Adipocyte (in vitro differentiated cells): ENCODE data around the gene ACTN2.

Experiments used
- DNase-seq: peaks from one replicate; pipeline ENCODE4 v3.0.0-alpha.2; 2015; ENCODE audit warnings: low read depth
- H3K27me3 ChIP-seq: replicated peaks from 2 replicates; pipeline ENCODE4 v1.7.0; 2013; ENCODE audit warnings: mild to moderate bottlenecking, low read length, moderate library complexity; ENCODE audit not compliant: control insufficient read depth, insufficient read depth
- H3K36me3 ChIP-seq: 2 replicates; pipeline ENCODE4 v1.7.0; 2013; ENCODE audit warnings: low read length, mild to moderate bottlenecking, moderate library complexity; ENCODE audit not compliant: control insufficient read depth, insufficient read depth, severe bottlenecking
- H3K4me1 ChIP-seq: 2 replicates; pipeline ENCODE4 v1.7.0; 2013; ENCODE audit warnings: mild to moderate bottlenecking, low read length, moderate library complexity; ENCODE audit not compliant: control insufficient read depth, insufficient read depth
- H3K4me3 ChIP-seq: 2 replicates; pipeline ENCODE4 v1.7.0; 2013; ENCODE audit warnings: mild to moderate bottlenecking, low read length, moderate library complexity
- H3K9ac ChIP-seq: 2 replicates; pipeline ENCODE4 v1.7.0; 2013; ENCODE audit warnings: mild to moderate bottlenecking, low read length, moderate library complexity
- H3K9me3 ChIP-seq: 2 replicates; pipeline ENCODE4 v1.7.0; 2013; ENCODE audit warnings: mild to moderate bottlenecking, low read length, moderate library complexity; ENCODE audit not compliant: control insufficient read depth

ACTN2 gene

GRCh38 chr1:236720611-236721010 lies 34.3 kb downstream of the ACTN2 start:
- H3K4me1 ChIP-seq = no peaks in the 10 kb centered on the region
- no peaks in the 10 kb centered on the region for H3K36me3 ChIP-seq
- no peak for DNase-seq

GRCh38 chr1:236724049-236724448 lies 37.8 kb downstream of the ACTN2 start:
- Histone ChIP-seq H3K4me3 (no peak overlapping the region), H3K36me3 (no peaks in the 10 kb centered on the region), H3K9me3 (no peaks in the 10 kb centered on the region), H3K27me3 (no peaks in the 10 kb centered on the region), H3K4me1 (no peaks in the 10 kb centered on the region), H3K9ac (no peak overlapping the region)
- no peak for DNase-seq

More at GRCh38 chr1:236720611-236721010, 34.3 kb downstream of the ACTN2 start:
- no peaks in the 10 kb centered on the region for H3K27me3 ChIP-seq
- H3K9me3 ChIP-seq = no peaks in the 10 kb centered on the region
- H3K4me3 ChIP-seq = no peak overlapping the region
- no peak overlapping the region for H3K9ac ChIP-seq

- no peaks in the 10 kb centered on the region for H3K27me3 ChIP-seq
- DNase-seq = no peak
These were observed 38.2 kb downstream of the ACTN2 start for GRCh38 chr1:236724506-236724905.

GRCh38 chr1:236725668-236726067 lies 39.4 kb downstream of the ACTN2 start:
- H3K9me3 ChIP-seq = no peaks in the 10 kb centered on the region
- H3K4me3 ChIP-seq = no peak overlapping the region
- H3K4me1 ChIP-seq = no peaks in the 10 kb centered on the region
- DNase-seq = no peak
- H3K36me3 ChIP-seq = no peaks in the 10 kb centered on the region
- no peaks in the 10 kb centered on the region for H3K27me3 ChIP-seq
- no peak overlapping the region for H3K9ac ChIP-seq

More at GRCh38 chr1:236724506-236724905, 38.2 kb downstream of the ACTN2 start:
- no peak overlapping the region for H3K9ac ChIP-seq
- H3K36me3 ChIP-seq = no peaks in the 10 kb centered on the region
- H3K9me3 ChIP-seq = no peaks in the 10 kb centered on the region
- H3K4me3 ChIP-seq = no peak overlapping the region
- no peaks in the 10 kb centered on the region for H3K4me1 ChIP-seq

GRCh38 chr1:236727521-236727920 lies 41.2 kb downstream of the ACTN2 start:
- Histone ChIP-seq H3K9ac (no peak overlapping the region), H3K9me3 (no peaks in the 10 kb centered on the region), H3K4me3 (no peak overlapping the region), H3K36me3 (no peaks in the 10 kb centered on the region), H3K27me3 (no peaks in the 10 kb centered on the region), H3K4me1 (no peaks in the 10 kb centered on the region)
- no peak for DNase-seq

- H3K9me3 ChIP-seq = no peaks in the 10 kb centered on the region
- DNase-seq = no peak
- H3K9ac ChIP-seq = no peak overlapping the region
- H3K36me3 ChIP-seq = no peaks in the 10 kb centered on the region
- H3K4me1 ChIP-seq = no peaks in the 10 kb centered on the region
- no peaks in the 10 kb centered on the region for H3K27me3 ChIP-seq
- H3K4me3 ChIP-seq = no peak overlapping the region
These were observed 42.5 kb downstream of the ACTN2 start for GRCh38 chr1:236728752-236729151.

- no peaks in the 10 kb centered on the region for H3K9me3 ChIP-seq
- H3K4me1 ChIP-seq = no peaks in the 10 kb centered on the region
- H3K4me3 ChIP-seq = no peak overlapping the region
- no peaks in the 10 kb centered on the region for H3K36me3 ChIP-seq
- H3K27me3 ChIP-seq = no peaks in the 10 kb centered on the region
- no peak for DNase-seq
- no peak overlapping the region for H3K9ac ChIP-seq
These were observed 47.4 kb downstream of the ACTN2 start for GRCh38 chr1:236733653-236734052.

GRCh38 chr1:236734141-236734765 lies 48.0 kb downstream of the ACTN2 start:
- Histone ChIP-seq H3K4me3 (no peak overlapping the region), H3K27me3 (no peaks in the 10 kb centered on the region), H3K4me1 (no peaks in the 10 kb centered on the region), H3K36me3 (no peaks in the 10 kb centered on the region), H3K9ac (no peak overlapping the region), H3K9me3 (no peaks in the 10 kb centered on the region)
- DNase-seq = no peak

GRCh38 chr1:236736761-236737160 lies 50.5 kb downstream of the ACTN2 start:
- no peak overlapping the region for H3K4me3 ChIP-seq
- no peak overlapping the region for H3K9ac ChIP-seq
- H3K9me3 ChIP-seq = no peaks in the 10 kb centered on the region
- no peaks in the 10 kb centered on the region for H3K27me3 ChIP-seq
- no peak for DNase-seq
- H3K36me3 ChIP-seq = no peaks in the 10 kb centered on the region
- H3K4me1 ChIP-seq = no peaks in the 10 kb centered on the region

- Histone ChIP-seq H3K4me3 (no peak overlapping the region), H3K36me3 (no peaks in the 10 kb centered on the region), H3K4me1 (no peaks in the 10 kb centered on the region), H3K9me3 (no peaks in the 10 kb centered on the region), H3K9ac (no peak overlapping the region), H3K27me3 (no peaks in the 10 kb centered on the region)
- DNase-seq = no peak
These were observed 55.5 kb downstream of the ACTN2 start for GRCh38 chr1:236741753-236742152.

GRCh38 chr1:236742421-236743160 lies 56.3 kb downstream of the ACTN2 start:
- Histone ChIP-seq H3K27me3 (no peaks in the 10 kb centered on the region), H3K4me3 (no peak overlapping the region), H3K36me3 (no peaks in the 10 kb centered on the region), H3K9ac (no peak overlapping the region), H3K4me1 (no peaks in the 10 kb centered on the region), H3K9me3 (no peaks in the 10 kb centered on the region)
- DNase-seq = no peak
